NAMALWA (cell line): Measurements from ENCODE around the gene FLVCR2.
"Not testable (repeated sequence)": the region's sequence is repeated elsewhere in the genome, so short reads cannot be mapped to it uniquely, and the experiment has no call there.

Experiments used
- DNase-seq: peaks from one replicate; pipeline ENCODE4 v3.0.0-alpha.2; 2015; ENCODE audit warnings: low spot score

FLVCR2 gene

GRCh38 chr14:75667099-75667765, 88.8 kb downstream of the FLVCR2 start:
- DNase-seq, result no peak

DNA sequence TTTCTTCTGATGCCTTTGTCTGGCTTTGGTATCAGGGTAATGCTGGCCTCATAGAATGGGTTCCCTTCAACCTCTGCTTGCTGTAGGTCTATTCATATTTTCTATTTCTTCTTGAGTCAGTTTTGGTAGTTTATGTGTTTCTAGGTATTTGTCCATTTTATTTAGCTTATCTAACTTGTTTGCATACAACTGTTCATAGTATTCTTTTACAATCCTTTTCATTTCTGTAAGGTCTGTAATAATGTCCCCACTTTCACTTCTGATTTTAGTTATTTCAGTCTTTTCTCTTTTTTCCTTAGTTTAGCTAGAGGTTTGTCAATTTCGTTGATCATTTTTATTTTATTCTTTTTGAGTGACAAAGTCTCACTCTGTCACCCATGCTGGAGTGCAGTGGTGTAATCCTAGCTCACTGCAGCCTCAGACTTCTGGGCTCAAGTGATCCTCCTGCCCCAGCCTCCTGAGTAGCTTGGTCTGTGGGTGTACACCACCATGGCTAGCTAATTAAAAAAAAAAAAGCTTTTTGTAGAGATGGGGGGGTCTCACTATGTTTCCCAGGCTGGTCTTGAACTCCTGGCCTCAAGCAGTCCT, 94.3 kb downstream of the FLVCR2 start:
- no peak for DNase-seq

DNA sequence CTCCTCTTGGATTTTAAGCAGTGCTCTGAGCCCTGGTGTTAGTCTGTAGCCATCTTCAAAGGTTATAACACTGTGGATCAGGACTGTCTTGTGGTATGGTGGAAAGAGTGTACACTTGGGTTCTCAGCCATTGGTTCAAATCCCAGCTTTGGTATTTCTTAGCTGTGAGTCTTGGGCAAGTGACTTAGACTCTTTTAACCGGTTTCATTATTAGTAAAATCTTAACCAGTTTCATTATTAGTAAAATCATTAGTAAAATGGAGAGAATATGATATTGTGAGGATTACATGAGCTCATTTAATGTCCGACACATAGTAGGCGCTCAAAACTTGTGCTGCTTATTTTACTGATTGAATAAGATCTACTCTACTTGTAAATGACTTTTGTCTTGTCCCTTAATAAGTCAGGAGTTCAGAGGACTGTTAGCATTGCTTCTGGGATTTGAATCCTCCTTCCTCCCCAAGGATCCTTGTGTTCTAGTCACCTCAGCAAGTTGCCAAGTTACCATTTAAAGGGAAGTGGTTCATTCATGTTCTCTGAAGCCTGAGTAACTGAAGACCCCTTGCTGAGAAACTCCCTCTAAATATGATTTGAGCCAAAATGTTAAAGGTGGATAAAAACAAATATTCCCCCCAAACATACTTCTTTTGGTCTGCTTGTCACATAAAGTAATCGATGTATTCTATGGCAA, 95.1 kb downstream of the FLVCR2 start:
- no peak for DNase-seq

DNA sequence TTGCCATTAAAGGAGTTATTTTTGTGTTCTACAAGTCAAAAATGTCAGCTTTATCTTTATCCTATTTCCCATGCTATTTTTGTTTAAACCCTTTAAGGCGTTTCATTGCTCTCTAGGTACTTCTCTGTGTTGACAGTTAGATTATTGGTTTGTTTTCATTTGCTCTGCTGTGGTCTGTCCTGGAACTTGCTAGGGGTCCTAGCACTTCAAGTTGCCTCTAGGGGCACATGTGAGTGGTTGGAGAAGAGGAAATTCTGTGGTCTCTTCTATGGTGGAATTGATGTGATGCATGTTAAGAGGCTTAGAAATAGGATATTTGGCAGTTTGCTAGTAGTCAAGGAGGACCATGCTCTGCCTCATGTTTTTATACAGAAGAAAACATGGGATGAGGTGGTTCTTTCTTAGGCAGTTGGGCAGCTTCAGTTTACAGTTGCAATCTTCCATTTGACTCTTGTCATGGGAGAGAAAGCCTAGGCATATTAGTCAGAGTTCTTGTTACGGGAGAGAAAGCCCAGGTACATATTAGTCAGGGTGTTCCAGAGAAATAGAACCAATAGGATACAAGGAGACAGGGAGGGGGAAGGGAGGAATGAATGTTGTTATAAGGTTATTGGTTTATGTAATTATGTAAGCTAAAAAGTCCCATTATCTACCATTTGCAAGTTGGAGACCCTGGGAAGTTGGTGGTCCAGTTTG, 97.0 kb downstream of the FLVCR2 start:
- peak; percentile 13 for DNase-seq

DNA sequence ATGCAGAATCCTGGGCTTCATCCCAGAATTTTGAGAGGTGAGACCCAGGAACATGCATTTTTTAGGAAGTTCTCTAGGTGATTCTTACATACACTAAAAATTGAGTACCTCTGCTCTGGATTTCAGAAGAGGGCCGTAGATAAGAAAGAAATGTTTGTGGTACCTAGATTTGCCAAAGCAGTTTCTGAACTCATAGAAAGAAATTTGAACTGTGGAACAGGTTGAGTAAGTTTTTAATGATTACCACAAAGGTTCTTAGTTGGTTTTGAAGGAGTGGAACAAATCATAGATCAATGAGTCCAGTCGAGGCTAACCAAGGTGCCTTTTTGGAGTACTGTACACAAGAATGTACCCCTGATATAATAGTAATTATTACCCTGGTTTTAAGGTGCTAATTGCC, 107.5 kb downstream of the FLVCR2 start:
- no peak for DNase-seq

- DNase-seq, result no peak
Observed at GRCh38 chr14:75689012-75689411, 110.6 kb downstream of the FLVCR2 start.

DNA sequence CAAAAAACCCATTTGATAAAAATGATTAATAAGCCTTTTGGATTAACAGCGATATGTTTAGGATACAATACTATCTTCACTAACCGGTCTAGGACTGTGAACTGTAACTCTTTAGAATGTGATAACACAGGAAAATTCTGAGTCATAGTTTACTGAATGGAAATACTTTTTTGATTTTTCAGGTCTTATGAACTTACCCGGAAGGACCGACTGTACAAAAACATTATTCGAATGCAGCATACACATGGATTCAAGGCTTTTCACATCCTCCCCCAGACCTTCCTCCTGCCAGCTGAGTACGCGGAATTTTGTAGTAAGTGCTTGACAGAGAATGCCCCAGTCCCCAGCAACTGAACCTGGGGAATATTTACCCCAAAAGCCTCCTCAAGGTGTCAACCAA, 111.6 kb downstream of the FLVCR2 start:
- DNase-seq, result no peak

- DNase-seq, result not testable (repeated sequence)
Observed at GRCh38 chr14:75695025-75695424, 116.6 kb downstream of the FLVCR2 start.

DNA sequence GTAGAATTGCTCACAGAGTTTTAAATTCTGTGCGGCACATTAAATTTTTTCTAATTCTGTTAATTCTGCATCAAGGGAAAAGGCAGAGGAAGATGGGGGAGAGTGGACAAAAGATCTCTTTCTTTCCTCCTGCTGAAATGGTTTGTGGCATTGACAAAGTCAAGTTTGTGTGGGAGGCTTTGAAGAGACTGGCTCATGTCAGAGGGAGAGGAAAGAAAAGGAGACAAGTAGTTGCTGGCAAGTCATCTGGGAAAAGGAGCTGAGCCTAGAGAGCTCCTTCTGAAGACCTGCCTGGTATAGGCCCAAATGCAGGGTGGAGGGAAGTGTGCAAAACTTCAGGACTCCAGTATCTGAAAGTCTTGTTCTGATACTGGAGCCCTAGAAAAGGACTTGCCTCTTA, 119.0 kb downstream of the FLVCR2 start:
- no peak for DNase-seq
